OCI-LY1 (cell line): ENCODE data around the gene STPG1.

ENCODE experiments used
- H2AFZ ChIP-seq: fragments of 200-600 bp; sonication (generic), shearing (Covaris generic); 2 replicates; pipeline ENCODE4 v1.6.0; 2014; ENCODE audit warnings: antibody characterized with exemption, mild to moderate bottlenecking, low read length
- H3F3A ChIP-seq: fragments of 200-600 bp; sonication (generic), shearing (Covaris generic); 2 replicates; pipeline ENCODE4 v1.6.0; 2014; ENCODE audit warnings: mild to moderate bottlenecking, antibody characterized with exemption, low read length, moderate library complexity; ENCODE audit not compliant: insufficient read depth
- H3K27ac ChIP-seq: fragments of 200-600 bp; sonication (generic); 2 replicates; pipeline ENCODE4 v1.5.1; 2014; ENCODE audit warnings: low read length, mixed run types, mild to moderate bottlenecking, low read depth; ENCODE audit not compliant: poor library complexity, severe bottlenecking
- H3K27me3 ChIP-seq: fragments of 200-600 bp; sonication (generic); 2 replicates; pipeline ENCODE4 v1.6.0; 2014; ENCODE audit warnings: antibody characterized with exemption, mild to moderate bottlenecking, low read length, moderate library complexity; ENCODE audit not compliant: insufficient read depth
- H3K36me3 ChIP-seq: fragments of 200-600 bp; sonication (generic); 2 replicates; pipeline ENCODE4 v1.6.1; 2014; ENCODE audit warnings: mild to moderate bottlenecking, antibody characterized with exemption, low read length, moderate library complexity, mixed read lengths; ENCODE audit not compliant: insufficient read depth
- H3K4me1 ChIP-seq: fragments of 200-600 bp; sonication (generic); 2 replicates; pipeline ENCODE4 v1.5.1; 2014; ENCODE audit warnings: mild to moderate bottlenecking, low read length, moderate library complexity; ENCODE audit not compliant: insufficient read depth, severe bottlenecking
- H3K4me2 ChIP-seq: fragments of 200-600 bp; sonication (generic), shearing (Covaris generic); 2 replicates; pipeline ENCODE4 v1.6.1; 2014; ENCODE audit warnings: low read length
- H3K4me3 ChIP-seq: fragments of 200-600 bp; sonication (generic); 2 replicates; pipeline ENCODE4 v1.5.1; 2014; ENCODE audit warnings: low read length, low read depth, mild to moderate bottlenecking, mixed read lengths; ENCODE audit not compliant: poor library complexity, severe bottlenecking
- H3K79me2 ChIP-seq: fragments of 200-600 bp; shearing (Covaris generic); 2 replicates; pipeline ENCODE4 v1.6.1; 2016; ENCODE audit warnings: mixed run types, low read length, mixed read lengths; ENCODE audit not compliant: insufficient read depth
- H3K9ac ChIP-seq: fragments of 200-600 bp; sonication (generic), shearing (Covaris generic); 2 replicates; pipeline ENCODE4 v1.6.1; 2014; ENCODE audit warnings: mild to moderate bottlenecking, low read length, mixed read lengths
- H3K9me2 ChIP-seq: fragments of 200-600 bp; sonication (generic), shearing (Covaris generic); 2 replicates; pipeline ENCODE4 v1.6.1; 2014; ENCODE audit warnings: low read depth, mild to moderate bottlenecking, low read length, mixed read lengths
- H3K9me3 ChIP-seq: fragments of 200-600 bp; shearing (Covaris generic); 2 replicates; pipeline ENCODE4 v1.6.1; 2014; ENCODE audit warnings: low read length, mixed read lengths
- H4K20me1 ChIP-seq: fragments of 200-600 bp; sonication (generic), shearing (Covaris generic); 2 replicates; pipeline ENCODE4 v1.6.0; 2016; ENCODE audit warnings: mild to moderate bottlenecking, low read length; ENCODE audit not compliant: insufficient read depth
- EZH2 ChIP-seq: fragments of 200-600 bp; sonication (generic), shearing (Covaris generic); IDR thresholded peaks from 2 replicates; pipeline ENCODE4 v1.8.0; 2017; ENCODE audit warnings: borderline replicate concordance, mixed run types, mild to moderate bottlenecking, antibody characterized with exemption, low read length, moderate library complexity, mixed read lengths
- TF ChIP-seq, protein P1 (sequence below): fragments of 200-600 bp; sonication (generic), shearing (Covaris generic); IDR thresholded peaks from 2 replicates; pipeline ENCODE4 v1.5.1; 2017; ENCODE audit warnings: mild to moderate bottlenecking, antibody characterized with exemption, low read length, moderate library complexity, mixed read lengths

Gene STPG1

DNA sequence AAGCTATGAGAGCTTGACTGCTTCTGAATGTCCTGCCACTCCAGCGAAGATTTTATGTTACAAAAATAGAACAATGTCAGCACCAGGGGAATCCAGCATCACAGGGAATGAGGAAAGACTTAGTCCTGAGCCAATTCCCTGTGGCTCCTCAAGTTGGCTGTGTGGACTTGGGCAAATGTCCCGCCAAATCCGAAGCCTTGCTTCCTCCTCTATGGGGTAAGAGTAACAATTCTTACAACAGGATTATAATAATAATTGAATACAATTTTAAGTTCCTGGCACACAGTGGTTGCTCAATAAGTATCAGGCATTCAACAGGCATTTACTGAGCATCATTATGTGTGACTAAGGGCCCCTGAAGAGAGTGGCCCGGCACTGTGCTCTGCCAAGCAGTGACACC, 44.4 kb downstream of the STPG1 start:
- no peaks in the 10 kb centered on the region for H3K79me2 ChIP-seq
- no peaks in the 10 kb centered on the region; the same call in 1 of the 2 replicates for H3K36me3 ChIP-seq
- H3K4me3 ChIP-seq: no peak overlapping the region
- no peak overlapping the region for H3K4me2 ChIP-seq
- H2AFZ ChIP-seq: no peak overlapping the region
- no peaks in the 10 kb centered on the region for H3K9me2 ChIP-seq
- no peaks in the 10 kb centered on the region for H4K20me1 ChIP-seq
- H3K27me3 ChIP-seq: no peaks in the 10 kb centered on the region
- TF ChIP-seq EZH2: no peak
- TF ChIP-seq, protein P1, sequence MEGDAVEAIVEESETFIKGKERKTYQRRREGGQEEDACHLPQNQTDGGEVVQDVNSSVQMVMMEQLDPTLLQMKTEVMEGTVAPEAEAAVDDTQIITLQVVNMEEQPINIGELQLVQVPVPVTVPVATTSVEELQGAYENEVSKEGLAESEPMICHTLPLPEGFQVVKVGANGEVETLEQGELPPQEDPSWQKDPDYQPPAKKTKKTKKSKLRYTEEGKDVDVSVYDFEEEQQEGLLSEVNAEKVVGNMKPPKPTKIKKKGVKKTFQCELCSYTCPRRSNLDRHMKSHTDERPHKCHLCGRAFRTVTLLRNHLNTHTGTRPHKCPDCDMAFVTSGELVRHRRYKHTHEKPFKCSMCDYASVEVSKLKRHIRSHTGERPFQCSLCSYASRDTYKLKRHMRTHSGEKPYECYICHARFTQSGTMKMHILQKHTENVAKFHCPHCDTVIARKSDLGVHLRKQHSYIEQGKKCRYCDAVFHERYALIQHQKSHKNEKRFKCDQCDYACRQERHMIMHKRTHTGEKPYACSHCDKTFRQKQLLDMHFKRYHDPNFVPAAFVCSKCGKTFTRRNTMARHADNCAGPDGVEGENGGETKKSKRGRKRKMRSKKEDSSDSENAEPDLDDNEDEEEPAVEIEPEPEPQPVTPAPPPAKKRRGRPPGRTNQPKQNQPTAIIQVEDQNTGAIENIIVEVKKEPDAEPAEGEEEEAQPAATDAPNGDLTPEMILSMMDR: no peak
- H3K27ac ChIP-seq: no peak overlapping the region
- H3K9ac ChIP-seq: no peak overlapping the region
- H3F3A ChIP-seq: no peaks in the 10 kb centered on the region
- H3K4me1 ChIP-seq: peaks cover 14% of the 10 kb centered on the region
- no peaks in the 10 kb centered on the region for H3K9me3 ChIP-seq

DNA sequence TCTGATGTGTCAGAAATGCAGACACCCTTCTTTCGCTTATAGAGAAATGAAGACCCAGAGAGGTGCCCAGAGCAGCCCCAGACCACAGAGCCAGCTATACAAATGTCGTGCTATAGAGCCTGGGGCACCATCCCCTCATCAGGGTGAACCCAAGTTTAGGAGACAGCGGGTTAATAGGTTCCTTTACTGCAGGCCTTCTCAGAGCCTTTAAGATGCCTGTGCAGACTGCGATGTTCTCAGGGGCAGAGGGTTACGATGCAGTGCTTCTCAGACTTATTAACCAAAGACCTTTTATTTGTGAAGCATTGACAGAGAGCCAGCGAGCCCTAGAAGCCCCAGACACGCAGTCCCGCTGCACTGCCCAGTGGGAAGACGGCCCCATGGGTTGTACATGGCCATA, 46.9 kb downstream of the STPG1 start:
- no peak overlapping the region for H2AFZ ChIP-seq
- TF ChIP-seq EZH2: no peak
- TF ChIP-seq, protein P1: no peak
- no peaks in the 10 kb centered on the region for H3F3A ChIP-seq
- H3K9me2 ChIP-seq: no peaks in the 10 kb centered on the region
- no peak overlapping the region for H3K4me3 ChIP-seq
- H3K4me1 ChIP-seq: no peaks in the 10 kb centered on the region
- no peak overlapping the region for H3K27ac ChIP-seq
- no peaks in the 10 kb centered on the region for H3K79me2 ChIP-seq
- no peaks in the 10 kb centered on the region for H3K9me3 ChIP-seq
- no peaks in the 10 kb centered on the region for H3K27me3 ChIP-seq
- H3K4me2 ChIP-seq: no peak overlapping the region
- no peaks in the 10 kb centered on the region; the same call in 1 of the 2 replicates for H3K36me3 ChIP-seq
- no peak overlapping the region for H3K9ac ChIP-seq
- H4K20me1 ChIP-seq: no peaks in the 10 kb centered on the region

DNA sequence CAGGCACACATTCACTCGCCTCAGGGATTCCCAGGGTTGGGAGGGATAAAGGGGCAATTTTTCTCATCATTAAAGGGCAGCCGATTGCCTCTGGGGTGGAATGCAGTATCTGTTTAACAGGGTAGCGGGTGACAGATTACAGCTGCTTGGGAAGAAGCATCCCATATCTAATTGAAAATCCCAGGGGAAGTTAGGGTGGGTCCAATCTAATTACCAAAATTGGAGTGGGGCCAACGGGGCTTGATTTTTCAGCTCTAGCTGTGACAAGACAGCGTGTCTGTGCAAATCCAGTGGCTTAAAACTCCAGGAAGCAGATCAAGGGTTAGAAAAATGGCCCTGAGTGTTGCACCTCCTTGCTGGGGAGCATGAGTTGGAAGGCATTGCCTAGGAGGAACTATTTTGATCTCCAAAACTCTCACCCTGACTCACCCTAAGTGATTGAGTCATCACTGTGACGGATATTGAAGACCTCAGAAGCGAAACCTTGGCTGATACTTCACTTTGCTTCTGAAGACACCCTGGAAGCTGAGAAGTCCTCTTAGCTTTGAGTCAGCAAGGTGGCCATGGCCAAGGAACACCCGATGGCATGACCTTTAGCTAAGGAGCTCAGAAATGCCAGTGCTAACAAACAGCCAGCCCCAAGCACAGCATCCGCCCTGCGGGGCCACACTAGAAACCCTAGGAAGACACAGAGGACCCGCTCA, 48.5 kb downstream of the STPG1 start:
- Histone ChIP-seq H3K9ac (no peak overlapping the region), H3K9me3 (no peaks in the 10 kb centered on the region), H3K27me3 (no peaks in the 10 kb centered on the region), H2AFZ (no peak overlapping the region), H3K79me2 (no peaks in the 10 kb centered on the region), H3K4me2 (no peak overlapping the region), H3K4me3 (no peak overlapping the region), H3K27ac (no peak overlapping the region), H3K9me2 (no peaks in the 10 kb centered on the region), H4K20me1 (no peaks in the 10 kb centered on the region), H3K36me3 (no peaks in the 10 kb centered on the region; the same call in 1 of the 2 replicates), H3F3A (no peaks in the 10 kb centered on the region), H3K4me1 (no peaks in the 10 kb centered on the region)
- no peak for TF ChIP-seq EZH2
- TF ChIP-seq, protein P1: no peak
